Stimulated activated naive CD8-positive, alpha-beta T cell treated with anti-CD3 and anti-CD28 coated beads, Interleukin-15, Interleukin-2, amounts not matched to agents 100 ng/mL and 50 ng/mL, for 24 hours (primary cell): ENCODE results near the gene ZBTB4.

ENCODE experiments used
- H3K27ac Mint-ChIP-seq: one replicate; pipeline ENCODE4 v1.8.0; 2021; ENCODE audit warnings: mild to moderate bottlenecking, mixed read lengths
- H3K27me3 Mint-ChIP-seq: one replicate; pipeline ENCODE4 v1.8.0; 2021; ENCODE audit warnings: mixed read lengths
- H3K36me3 Mint-ChIP-seq: one replicate; pipeline ENCODE4 v1.8.0; 2021; ENCODE audit warnings: low read depth, mixed read lengths
- H3K4me1 Mint-ChIP-seq: one replicate; pipeline ENCODE4 v1.8.0; 2021; ENCODE audit warnings: low read depth, mixed read lengths
- H3K4me3 Mint-ChIP-seq: one replicate; pipeline ENCODE4 v1.8.0; 2021; ENCODE audit warnings: mild to moderate bottlenecking, mixed read lengths
- H3K9me3 Mint-ChIP-seq: one replicate; pipeline ENCODE4 v1.8.0; 2021; ENCODE audit warnings: mixed read lengths

Gene ZBTB4

DNA sequence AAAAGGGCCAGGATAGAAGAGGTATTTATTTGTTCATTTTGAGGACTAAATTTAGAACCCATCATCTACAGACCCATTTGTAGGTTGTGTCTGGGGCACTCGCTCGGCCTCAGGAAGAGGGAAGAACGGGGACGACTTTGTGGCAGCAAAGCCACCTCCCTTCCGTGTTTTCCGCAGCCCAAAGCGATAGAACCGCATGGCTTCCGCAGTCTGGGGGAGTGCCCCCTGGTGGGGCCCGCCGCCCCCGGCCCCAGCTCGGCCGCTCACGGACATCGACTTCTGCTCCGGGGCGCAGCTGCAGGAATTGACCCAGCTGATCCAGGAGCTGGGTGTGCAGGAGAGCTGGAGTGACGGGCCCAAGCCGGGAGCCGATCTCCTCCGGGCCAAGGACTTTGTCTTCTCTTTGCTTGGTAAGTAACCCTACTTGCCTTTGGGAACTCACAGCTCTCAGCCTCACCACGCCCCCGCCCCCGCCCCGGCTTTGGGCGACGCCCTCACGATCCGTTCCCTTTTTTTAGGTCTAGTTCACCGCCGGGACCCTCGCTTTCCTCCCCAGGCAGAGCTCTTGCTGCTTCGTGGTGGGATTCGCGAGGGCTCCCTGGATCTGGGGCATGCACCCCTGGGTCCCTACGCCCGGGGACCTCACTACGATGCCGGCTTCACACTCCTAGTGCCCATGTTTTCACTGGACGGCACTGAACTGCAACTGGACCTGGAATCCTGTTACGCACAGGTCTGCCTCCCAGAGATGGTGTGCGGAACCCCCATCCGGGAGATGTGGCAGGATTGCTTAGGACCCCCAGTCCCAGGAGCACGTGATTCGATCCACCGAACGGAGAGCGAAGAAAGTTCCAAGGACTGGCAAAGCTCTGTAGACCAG, 43.5 kb downstream of the ZBTB4 start:
- H3K4me1 Mint-ChIP-seq: peaks cover 49% of the 10 kb centered on the region
- H3K9me3 Mint-ChIP-seq: no peaks in the 10 kb centered on the region
- peak overlapping the region; percentile 92 for H3K4me3 Mint-ChIP-seq
- H3K27me3 Mint-ChIP-seq: peaks cover 17% of the 10 kb centered on the region
- peak overlapping the region; percentile 95 for H3K27ac Mint-ChIP-seq
- H3K36me3 Mint-ChIP-seq: peaks cover 4% of the 10 kb centered on the region

DNA sequence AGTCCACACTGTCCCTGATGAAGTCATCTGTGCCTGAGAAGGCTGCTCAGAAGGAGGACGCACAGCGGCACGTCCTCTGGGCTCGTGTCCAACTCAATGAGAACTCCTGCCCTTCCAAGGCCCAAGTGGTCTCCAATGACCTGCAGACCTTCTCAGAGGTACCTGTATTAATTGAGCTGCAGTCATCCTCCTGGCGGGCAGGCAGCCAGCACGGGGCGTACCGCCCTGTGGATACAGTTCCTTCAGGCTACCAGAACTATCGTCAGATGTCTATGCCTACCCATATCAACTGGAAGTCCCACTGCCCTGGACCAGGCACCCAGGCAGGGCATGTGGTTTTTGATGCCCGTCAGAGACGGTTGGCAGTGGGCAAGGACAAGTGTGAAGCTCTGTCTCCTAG, 47.1 kb downstream of the ZBTB4 start:
- H3K27ac Mint-ChIP-seq: no peak overlapping the region
- H3K4me3 Mint-ChIP-seq: no peak overlapping the region

DNA sequence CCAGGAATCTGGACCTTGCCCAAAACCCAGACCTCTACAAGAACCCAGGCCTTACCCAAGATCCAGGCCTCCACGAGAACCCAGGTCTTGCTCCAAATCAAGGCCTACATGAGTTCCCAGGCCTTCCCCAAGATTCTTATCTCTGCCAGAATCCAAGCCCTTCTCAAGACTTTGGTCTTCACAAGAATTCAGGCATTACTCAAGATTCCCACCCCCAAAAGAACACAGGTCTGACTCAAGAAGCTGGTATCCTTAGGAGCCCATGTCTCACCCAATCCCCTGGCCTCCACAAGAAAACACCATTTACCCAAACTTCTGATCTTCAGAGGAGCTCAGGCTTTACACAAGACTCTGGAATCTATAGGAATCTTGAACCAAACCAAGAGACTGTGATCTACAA, 48.2 kb downstream of the ZBTB4 start:
- no peaks in the 10 kb centered on the region for H3K36me3 Mint-ChIP-seq
- H3K27me3 Mint-ChIP-seq: no peaks in the 10 kb centered on the region
- H3K4me1 Mint-ChIP-seq: peaks cover 11% of the 10 kb centered on the region
- no peak overlapping the region for H3K4me3 Mint-ChIP-seq
- H3K27ac Mint-ChIP-seq: no peak overlapping the region
- H3K9me3 Mint-ChIP-seq: no peaks in the 10 kb centered on the region

More for the DNA sequence above, 47.1 kb downstream of the ZBTB4 start:
- H3K9me3 Mint-ChIP-seq: no peaks in the 10 kb centered on the region
- H3K27me3 Mint-ChIP-seq: no peaks in the 10 kb centered on the region
- H3K4me1 Mint-ChIP-seq: peaks cover 19% of the 10 kb centered on the region
- H3K36me3 Mint-ChIP-seq: no peaks in the 10 kb centered on the region

DNA sequence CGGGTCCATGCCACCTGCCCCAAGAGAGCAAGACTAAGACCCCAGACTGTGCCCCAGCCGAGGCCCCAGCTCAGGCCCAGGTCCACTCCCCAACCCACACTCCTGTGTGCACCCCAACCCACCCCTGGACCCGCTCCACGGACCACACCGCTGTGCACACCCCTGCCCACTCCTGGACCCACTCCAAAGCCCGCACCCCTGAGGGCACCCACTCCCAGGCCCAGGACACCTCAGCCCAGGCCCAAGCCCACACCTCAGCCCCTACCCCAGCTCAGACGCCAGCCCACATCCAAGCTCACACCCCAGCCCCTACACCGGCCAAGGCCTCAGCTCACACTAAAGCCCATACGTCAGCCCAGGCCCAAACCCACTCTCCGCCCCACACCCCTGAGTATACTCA, 49.7 kb downstream of the ZBTB4 start:
- Mint-ChIP-seq H3K4me3 (no peak overlapping the region), H3K4me1 (no peaks in the 10 kb centered on the region), H3K27me3 (no peaks in the 10 kb centered on the region), H3K36me3 (no peaks in the 10 kb centered on the region), H3K9me3 (no peaks in the 10 kb centered on the region), H3K27ac (no peak overlapping the region)

DNA sequence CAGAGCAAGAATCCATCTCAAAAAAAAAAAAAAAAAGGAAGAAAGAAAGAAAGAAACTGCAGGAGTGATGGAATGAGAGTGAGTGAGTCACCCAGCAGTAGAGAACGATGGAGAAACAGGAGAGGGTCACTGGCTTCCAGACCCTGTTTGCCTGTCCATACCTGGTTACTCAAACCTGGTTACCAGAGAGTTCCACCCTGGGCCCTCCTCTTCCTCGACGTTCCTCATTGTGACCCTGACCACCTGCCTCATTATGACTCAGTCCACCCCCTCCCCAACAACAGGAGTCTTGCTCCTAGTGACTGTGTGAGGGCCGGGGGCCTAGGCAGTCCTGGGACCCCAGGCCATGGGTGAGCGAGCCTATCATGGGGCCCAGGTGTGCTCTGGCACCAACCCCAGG, 50.9 kb downstream of the ZBTB4 start, which contains the start of gene SPEM3:
Gene SPEM3, plus strand, starts transcription at position 301 of the 400 bp plus-strand sequence. Its CDS starts 46 bp downstream, at position 347.
- Mint-ChIP-seq H3K27me3 (no peaks in the 10 kb centered on the region), H3K9me3 (no peaks in the 10 kb centered on the region), H3K4me3 (no peak within 1 kb of the TSS), H3K36me3 (no peaks in the 10 kb centered on the region), H3K4me1 (no peaks in the 10 kb centered on the region), H3K27ac (no peak within 1 kb of the TSS)

DNA sequence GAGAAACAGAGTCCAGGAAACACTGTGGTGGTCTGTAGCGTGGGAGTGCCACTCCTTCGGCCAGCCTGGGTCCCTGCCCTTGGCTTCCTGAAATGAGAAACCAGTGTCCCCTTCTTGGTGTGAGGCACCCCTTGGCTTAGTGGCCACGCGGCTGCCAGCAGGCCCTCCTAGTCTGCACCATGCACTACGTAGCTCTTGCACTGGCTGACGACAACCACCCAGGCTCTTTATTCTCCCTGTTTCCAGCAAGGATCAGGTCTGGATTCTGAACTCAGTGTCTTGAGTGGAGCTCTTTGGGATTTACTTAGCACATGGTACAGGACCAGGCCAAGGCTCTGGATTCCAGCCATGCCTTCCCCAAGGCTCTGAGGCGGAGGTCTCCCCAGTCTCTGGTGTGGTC, 51.9 kb downstream of the ZBTB4 start:
- no peaks in the 10 kb centered on the region for H3K27me3 Mint-ChIP-seq
- H3K4me1 Mint-ChIP-seq: no peaks in the 10 kb centered on the region
- no peaks in the 10 kb centered on the region for H3K9me3 Mint-ChIP-seq
- no peak overlapping the region for H3K4me3 Mint-ChIP-seq
- H3K36me3 Mint-ChIP-seq: no peaks in the 10 kb centered on the region
- H3K27ac Mint-ChIP-seq: no peak overlapping the region

DNA sequence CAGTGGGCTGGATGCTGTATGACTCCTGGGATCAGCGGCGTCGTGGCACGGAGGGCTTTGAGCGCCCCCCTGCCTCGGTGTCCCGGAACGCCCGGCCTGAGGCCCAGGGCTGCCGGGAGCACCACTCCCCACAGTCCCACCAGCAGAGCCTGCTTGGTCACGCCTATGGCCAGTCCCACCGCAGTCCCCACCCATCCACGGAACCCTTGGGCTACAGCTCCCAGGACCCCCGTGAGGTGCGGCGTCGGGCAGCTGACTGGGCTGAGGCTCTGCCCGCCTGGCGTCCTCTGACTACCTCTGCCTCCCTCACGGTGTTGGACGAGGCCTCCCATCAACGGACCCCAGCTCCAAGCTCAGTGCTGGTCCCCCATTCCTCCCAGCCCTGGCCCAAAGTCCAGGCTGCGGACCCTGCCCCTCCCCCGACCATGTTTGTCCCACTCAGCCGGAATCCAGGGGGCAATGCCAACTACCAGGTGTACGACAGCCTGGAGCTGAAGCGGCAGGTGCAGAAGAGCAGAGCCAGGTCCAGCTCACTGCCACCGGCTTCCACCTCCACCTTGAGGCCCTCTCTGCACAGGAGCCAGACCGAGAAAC, 52.4 kb downstream of the ZBTB4 start:
- H3K36me3 Mint-ChIP-seq: no peaks in the 10 kb centered on the region
- no peak overlapping the region for H3K27ac Mint-ChIP-seq
- no peaks in the 10 kb centered on the region for H3K27me3 Mint-ChIP-seq
- H3K4me1 Mint-ChIP-seq: no peaks in the 10 kb centered on the region
- H3K4me3 Mint-ChIP-seq: no peak overlapping the region
- H3K9me3 Mint-ChIP-seq: no peaks in the 10 kb centered on the region

DNA sequence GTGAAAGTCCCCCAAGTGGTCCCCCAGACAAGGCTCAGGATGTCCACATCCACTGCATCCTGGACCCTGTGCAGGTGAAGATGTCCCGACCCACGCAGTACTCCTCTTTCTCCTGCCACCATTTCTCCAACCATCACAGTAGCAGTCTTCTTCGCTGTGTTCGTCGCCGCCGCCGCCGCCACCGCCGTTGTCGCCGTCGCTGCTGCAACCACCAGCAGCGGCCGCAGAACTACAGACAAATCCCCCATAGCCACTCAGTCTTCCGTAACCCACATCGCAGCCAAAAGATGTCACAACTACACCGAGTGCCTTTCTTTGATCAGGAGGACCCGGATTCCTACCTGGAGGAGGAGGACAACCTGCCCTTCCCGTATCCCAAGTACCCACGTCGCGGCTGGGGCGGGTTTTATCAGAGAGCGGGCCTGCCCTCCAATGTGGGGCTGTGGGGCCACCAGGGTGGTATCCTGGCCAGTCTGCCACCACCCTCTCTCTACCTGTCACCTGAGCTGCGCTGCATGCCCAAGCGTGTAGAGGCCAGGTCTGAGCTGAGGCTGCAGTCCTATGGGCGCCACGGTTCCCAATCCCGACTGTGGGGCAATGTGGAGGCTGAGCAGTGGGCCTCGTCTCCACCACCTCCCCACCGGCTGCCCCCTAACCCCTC, 53.1 kb downstream of the ZBTB4 start:
- no peaks in the 10 kb centered on the region for H3K27me3 Mint-ChIP-seq
- H3K36me3 Mint-ChIP-seq: no peaks in the 10 kb centered on the region
- H3K4me1 Mint-ChIP-seq: no peaks in the 10 kb centered on the region
- no peak overlapping the region for H3K27ac Mint-ChIP-seq
- no peak overlapping the region for H3K4me3 Mint-ChIP-seq
- H3K9me3 Mint-ChIP-seq: no peaks in the 10 kb centered on the region

DNA sequence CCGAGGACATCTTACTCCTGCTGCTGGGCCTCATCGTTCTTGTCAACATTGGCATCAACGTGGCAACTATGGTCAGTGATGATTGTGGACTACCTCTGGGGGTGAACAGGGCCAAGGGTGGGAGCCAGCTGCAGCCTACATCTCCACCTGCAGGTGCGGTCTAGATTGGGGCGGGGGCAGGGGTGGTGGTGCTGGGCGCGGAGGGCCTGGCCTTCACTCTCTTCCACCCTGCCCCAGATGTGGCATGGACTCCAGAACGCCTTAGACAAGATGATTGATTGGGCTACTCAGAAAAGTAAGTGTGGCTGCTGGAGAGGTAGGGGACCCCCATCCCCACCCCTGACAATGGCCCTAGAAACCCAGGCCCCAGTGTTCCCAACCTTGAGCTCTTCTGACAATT, 53.7 kb downstream of the ZBTB4 start:
- no peaks in the 10 kb centered on the region for H3K36me3 Mint-ChIP-seq
- no peaks in the 10 kb centered on the region for H3K4me1 Mint-ChIP-seq
- no peak overlapping the region for H3K27ac Mint-ChIP-seq
- no peaks in the 10 kb centered on the region for H3K9me3 Mint-ChIP-seq
- no peaks in the 10 kb centered on the region for H3K27me3 Mint-ChIP-seq
- no peak overlapping the region for H3K4me3 Mint-ChIP-seq

DNA sequence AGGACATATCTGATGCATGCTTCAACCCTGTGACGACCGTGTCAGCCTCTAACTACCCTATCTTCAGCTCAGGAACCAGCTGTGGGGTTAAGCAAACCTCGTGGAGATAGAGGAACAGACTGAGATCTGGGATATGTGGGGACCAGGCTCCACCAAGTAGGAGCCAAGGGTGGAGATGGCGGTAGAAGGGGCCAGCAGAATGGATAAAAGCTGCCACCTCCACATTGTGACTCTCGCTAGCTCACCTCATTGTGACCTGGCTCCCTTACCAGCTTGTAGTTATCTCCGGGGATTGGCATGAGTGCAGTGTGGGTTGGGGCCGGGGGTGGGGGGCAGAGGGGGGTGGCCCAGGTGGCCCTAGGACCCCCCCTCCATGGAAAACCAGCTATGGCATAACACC, 54.1 kb downstream of the ZBTB4 start, which contains the start of gene SPEM2:
Gene SPEM2, plus strand, starts transcription at position 301 of the 400 bp plus-strand sequence. Its CDS starts 73 bp downstream, at position 374.
- H3K4me3 Mint-ChIP-seq: no peak within 1 kb of the TSS
- no peaks in the 10 kb centered on the region for H3K36me3 Mint-ChIP-seq
- H3K4me1 Mint-ChIP-seq: no peaks in the 10 kb centered on the region
- peak within 1 kb of the TSS; percentile 0 for H3K27ac Mint-ChIP-seq
- no peaks in the 10 kb centered on the region for H3K27me3 Mint-ChIP-seq
- no peaks in the 10 kb centered on the region for H3K9me3 Mint-ChIP-seq

DNA sequence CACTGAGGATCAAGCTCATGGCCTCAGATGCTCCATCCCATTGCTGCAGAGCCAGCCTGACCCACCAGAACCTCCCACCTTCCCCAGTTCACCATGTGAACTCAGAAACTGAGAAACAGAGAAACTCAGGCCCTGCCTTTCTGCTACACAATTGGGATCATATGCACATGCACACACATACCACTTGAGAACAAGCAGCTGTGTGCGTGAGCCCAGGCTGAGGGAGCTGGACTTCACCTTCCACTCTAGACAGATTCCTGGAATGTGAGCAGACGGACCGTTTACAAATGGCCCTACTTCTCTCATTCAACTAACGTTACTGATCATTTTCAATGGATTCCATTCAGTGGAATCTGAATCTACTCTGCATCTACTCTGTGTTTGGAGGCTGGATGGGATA, 55.8 kb downstream of the ZBTB4 start:
- Mint-ChIP-seq H3K4me3 (no peak overlapping the region), H3K36me3 (no peaks in the 10 kb centered on the region), H3K4me1 (no peaks in the 10 kb centered on the region), H3K27me3 (no peaks in the 10 kb centered on the region), H3K9me3 (no peaks in the 10 kb centered on the region), H3K27ac (no peak overlapping the region)

DNA sequence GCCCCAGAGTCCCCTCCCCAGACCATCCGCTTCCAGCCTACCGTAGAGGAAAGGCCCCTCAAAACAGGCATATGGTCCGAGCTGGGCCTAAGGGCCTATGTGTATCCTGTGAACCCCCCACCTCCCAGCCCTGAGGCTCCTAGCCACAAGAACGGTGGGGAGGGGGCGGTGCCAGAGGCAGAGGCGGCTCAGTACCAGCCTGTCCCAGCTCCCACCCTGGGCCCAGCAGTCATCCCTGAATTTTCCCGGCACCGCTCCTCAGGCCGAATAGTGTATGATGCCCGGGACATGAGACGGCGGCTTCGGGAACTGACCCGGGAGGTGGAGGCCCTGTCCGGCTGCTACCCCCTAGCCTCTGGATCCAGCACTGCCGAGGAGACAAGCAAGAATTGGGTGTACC, 58.2 kb downstream of the ZBTB4 start:
- no peaks in the 10 kb centered on the region for H3K9me3 Mint-ChIP-seq
- H3K27ac Mint-ChIP-seq: no peak overlapping the region

DNA sequence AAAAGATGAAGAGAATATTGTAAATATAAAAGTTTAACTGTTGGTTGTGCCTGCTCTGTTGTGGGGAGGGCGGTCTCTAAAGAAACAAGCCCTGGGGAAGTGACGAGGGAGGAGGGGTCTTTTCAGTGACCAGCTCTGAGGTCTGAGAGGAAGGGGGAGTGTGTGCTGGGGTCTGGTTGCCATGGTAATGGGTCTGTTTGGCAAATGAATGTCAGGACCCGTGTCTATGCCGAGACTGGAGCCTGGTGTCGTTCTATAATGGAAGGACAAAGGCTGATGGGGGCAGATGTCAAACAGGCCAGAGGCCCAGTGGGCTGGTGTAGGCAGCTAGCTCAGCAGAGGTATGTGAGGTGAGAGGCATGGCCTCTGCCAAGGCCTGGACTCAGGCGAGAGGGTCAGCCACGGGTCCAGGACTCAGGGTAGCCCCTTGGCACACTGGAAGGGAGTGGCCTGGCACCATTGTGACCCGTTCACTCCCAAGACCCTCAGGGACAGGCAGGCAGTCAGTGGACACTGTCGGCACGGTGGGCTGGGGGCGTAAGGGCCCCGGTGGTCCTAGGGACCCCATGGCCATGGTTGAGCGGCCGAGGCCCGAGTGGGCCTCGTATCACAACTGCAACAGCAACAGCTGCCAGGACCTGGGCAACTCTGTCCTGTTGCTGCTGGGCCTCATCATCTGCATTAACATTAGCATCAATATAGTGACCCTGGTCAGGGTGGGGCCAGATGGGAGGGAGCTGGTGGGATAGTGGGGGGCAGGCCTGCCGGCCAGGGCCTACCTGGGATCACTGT, 59.4 kb downstream of the ZBTB4 start, which contains the start of gene SPEM1:
Gene SPEM1, plus strand, starts transcription at position 506 of the 792 bp plus-strand sequence. Its CDS starts 61 bp downstream, at position 567.
- H3K27me3 Mint-ChIP-seq: no peaks in the 10 kb centered on the region
- H3K36me3 Mint-ChIP-seq: no peaks in the 10 kb centered on the region
- no peaks in the 10 kb centered on the region for H3K9me3 Mint-ChIP-seq
- no peak within 1 kb of the TSS for H3K27ac Mint-ChIP-seq
- H3K4me3 Mint-ChIP-seq: no peak within 1 kb of the TSS
- no peaks in the 10 kb centered on the region for H3K4me1 Mint-ChIP-seq

More for the DNA sequence above, 58.2 kb downstream of the ZBTB4 start:
- Mint-ChIP-seq H3K4me3 (no peak overlapping the region), H3K36me3 (no peaks in the 10 kb centered on the region), H3K27me3 (no peaks in the 10 kb centered on the region), H3K4me1 (no peaks in the 10 kb centered on the region)

DNA sequence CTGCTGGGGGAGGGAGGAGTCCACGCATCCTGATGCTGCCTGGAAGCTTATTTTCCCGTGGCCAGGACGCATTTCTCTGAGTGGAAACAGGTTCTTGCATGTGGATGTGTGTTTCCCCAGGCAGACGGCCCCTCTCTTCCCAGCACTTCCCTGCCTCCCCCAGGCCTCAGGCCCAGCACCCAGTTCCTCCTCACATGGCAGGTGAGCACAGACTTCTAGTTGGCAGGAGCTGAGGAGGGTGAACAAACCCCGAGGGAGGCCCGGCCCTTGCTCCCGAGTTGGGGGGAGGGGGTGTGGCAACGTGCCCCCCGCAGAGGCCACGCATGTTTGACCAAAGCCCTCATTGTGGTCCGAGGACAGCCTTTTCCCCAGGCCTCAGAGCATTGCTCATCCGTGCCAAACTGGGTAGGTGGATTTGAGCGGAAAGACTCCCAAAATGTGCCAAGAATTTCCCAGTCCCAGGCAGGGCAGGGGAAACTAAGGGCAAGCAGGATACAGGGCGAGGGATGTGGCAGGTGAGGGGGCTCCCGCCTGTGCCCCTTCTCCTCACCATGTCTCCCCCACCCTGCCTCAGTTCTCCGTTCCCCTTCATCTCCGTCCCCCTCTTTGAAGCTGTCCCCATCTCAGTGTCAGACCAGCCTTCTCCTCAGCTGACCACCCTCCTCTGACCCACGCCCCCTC, 60.8 kb downstream of the ZBTB4 start:
- Mint-ChIP-seq H3K4me1 (no peaks in the 10 kb centered on the region), H3K27ac (no peak overlapping the region), H3K36me3 (no peaks in the 10 kb centered on the region), H3K4me3 (no peak overlapping the region), H3K9me3 (no peaks in the 10 kb centered on the region), H3K27me3 (no peaks in the 10 kb centered on the region)
